PC-3 (cell line): ENCODE measurements around the gene MRPS10.

ENCODE experiments used
- CTCF ChIP-seq: fragments of 300-600 bp; sonication (generic); conservative IDR thresholded peaks from 2 replicates; pipeline ENCODE4 v1.5.1; 2017; ENCODE audit warnings: antibody characterized with exemption, low read depth, mild to moderate bottlenecking, low read length
- EZH2 ChIP-seq: fragments of 300-600 bp; sonication (generic); IDR thresholded peaks from one replicate; pipeline ENCODE4 v1.6.1; 2017; ENCODE audit warnings: antibody characterized with exemption, mild to moderate bottlenecking, low read length; ENCODE audit not compliant: unreplicated experiment
- EZH2phosphoT487 ChIP-seq: fragments of 300-600 bp; sonication (generic); IDR thresholded peaks from 2 replicates; pipeline ENCODE4 v1.6.1; 2018; ENCODE audit warnings: mild to moderate bottlenecking, antibody characterized with exemption, low read length, borderline replicate concordance

GRCh38 chr6:42239333-42239732 is 21.7 kb upstream of the MRPS10 start:
- no peak for TF ChIP-seq CTCF
- no peak for TF ChIP-seq EZH2phosphoT487
- no peak for TF ChIP-seq EZH2
